A549 (cell line): ENCODE results near the gene CARMIL1. TPM values are rescaled to one million over a fixed set of nuclear protein-coding genes. Genes with fewer than 3 reads are reported as not detected.

Experiments
- ATAC-seq, 2 experiments: fragments of 200-7000 bp in 1 of 2; fragments of >200 bp in 1 of 2; cut with Nextera tagmentation in 1 of 2; cut with Tn5 transposase in 1 of 2; 3 replicates each; pipeline versions ENCODE4 v1.8.0 to v1.9.1; 2018 to 2020; ENCODE audit warnings: mild to moderate bottlenecking in 1 of 2, moderate library complexity in 1 of 2
- CTCF ChIA-PET: fragments of 300-600 bp; sonication (Branson Sonifier 250); formaldehyde crosslinking; extraction: SDS; loops from one replicate; lab custom pipeline; 2021; ENCODE audit warnings: antibody characterized with exemption, inconsistent platforms; lab: Yijun Ruan, JAX
- POLR2A ChIA-PET: fragments of 350-600 bp; formaldehyde crosslinking; extraction: SDS; loops from one replicate; lab custom pipeline; 2021; ENCODE audit warnings: antibody characterized with exemption, inconsistent platforms; lab: Yijun Ruan, JAX
- DNase-seq, 2 experiments: peaks; one replicate each; pipeline versions ENCODE4 v3.0.0 to v3.0.0-alpha.2; 2011 to 2016; ENCODE audit warnings: low read depth in 1 of 2, low spot score in 1 of 2
- FAIRE-seq: peaks from 2 replicates; lab custom pipeline; 2011; peaks lifted over from hg19 to GRCh38; lab: Jason Lieb, UNC
- H3K27ac ChIP-seq, 2 experiments: fragments of >200 bp; sonication (Bioruptor Twin); formaldehyde crosslinking; 3 replicates each; pipeline ENCODE4 v1.5.1; 2016 to 2017
- H3K4me1 ChIP-seq: fragments of >200 bp; sonication (Bioruptor Twin); formaldehyde crosslinking; 3 replicates; pipeline ENCODE4 v1.6.1; 2016
- H3K4me2 ChIP-seq: fragments of >200 bp; sonication (Bioruptor Twin); formaldehyde crosslinking; 3 replicates; pipeline ENCODE4 v1.6.1; 2016
- H3K4me3 ChIP-seq: fragments of >200 bp; sonication (Bioruptor Twin); formaldehyde crosslinking; 3 replicates; pipeline ENCODE4 v1.5.1; 2016
- H3K9me3 ChIP-seq: fragments of >200 bp; sonication (Bioruptor Twin); formaldehyde crosslinking; 3 replicates; pipeline ENCODE4 v1.6.1; 2016
- BHLHE40 ChIP-seq: IDR thresholded peaks from 2 replicates; pipeline ENCODE4 v1.6.1; 2012; ENCODE audit warnings: low read depth, low read length, inconsistent platforms
- CBX8 ChIP-seq: fragments of 200-600 bp; sonication (generic); IDR thresholded peaks from 2 replicates; pipeline ENCODE4 v1.6.1; 2016
- CHD2 ChIP-seq: fragments of 150-350 bp; IDR thresholded peaks from 2 replicates; pipeline ENCODE4 v1.6.1; 2014; ENCODE audit warnings: low read length; ENCODE audit not compliant: partially characterized antibody
- EP300 ChIP-seq, 2 experiments: fragments of >200 bp; sonication (Bioruptor Twin); formaldehyde crosslinking; IDR thresholded peaks; 2 replicates in 1 of 2; 3 replicates in 1 of 2; pipeline ENCODE4 v1.6.1; 2016 to 2017
- FOXS1 ChIP-seq: fragments of 250-450 bp; sonication (Bioruptor Pico); IDR thresholded peaks from 2 replicates; pipeline ENCODE4 v1.5.0; 2020; ENCODE audit warnings: mild to moderate bottlenecking, moderate library complexity
- HOXA7 ChIP-seq: fragments of 250-450 bp; sonication (Bioruptor Pico); IDR thresholded peaks from 2 replicates; pipeline ENCODE4 v1.5.0; 2020; ENCODE audit warnings: mild to moderate bottlenecking, moderate library complexity
- HOXB13 ChIP-seq: fragments of 250-450 bp; sonication (Bioruptor Pico); IDR thresholded peaks from 2 replicates; pipeline ENCODE4 v1.5.0; 2020; ENCODE audit warnings: low read depth, mild to moderate bottlenecking, moderate library complexity
- HOXB5 ChIP-seq: fragments of 250-450 bp; sonication (Bioruptor Pico); IDR thresholded peaks from 2 replicates; pipeline ENCODE4 v1.5.0; 2020; ENCODE audit warnings: mild to moderate bottlenecking, moderate library complexity
- JUN ChIP-seq, 2 experiments: fragments of >200 bp; sonication (Bioruptor Twin); formaldehyde crosslinking; IDR thresholded peaks; 2 replicates in 1 of 2; 3 replicates in 1 of 2; pipeline ENCODE4 v1.6.1; 2016 to 2017
- MAFK ChIP-seq: fragments of 450-650 bp; IDR thresholded peaks from 2 replicates; pipeline ENCODE4 v1.6.1; 2014; ENCODE audit not compliant: partially characterized antibody
- MAZ ChIP-seq: fragments of 150-350 bp; IDR thresholded peaks from 2 replicates; pipeline ENCODE4 v1.6.1; 2014; ENCODE audit warnings: antibody characterized with exemption, low read depth, low read length, borderline replicate concordance
- MYC ChIP-seq: IDR thresholded peaks from 2 replicates; pipeline ENCODE4 v1.6.1; 2012; ENCODE audit warnings: mild to moderate bottlenecking, inconsistent platforms, low read length, improper control_type of control experiment, borderline replicate concordance
- NFE2L2 ChIP-seq: fragments of 150-350 bp; conservative IDR thresholded peaks from 2 replicates; pipeline ENCODE4 v1.6.1; 2014; ENCODE audit warnings: low read length
- NPAS2 ChIP-seq: fragments of 250-450 bp; sonication (Bioruptor Pico); IDR thresholded peaks from 2 replicates; pipeline ENCODE4 v1.8.0; 2022; ENCODE audit warnings: mild to moderate bottlenecking, moderate library complexity, borderline replicate concordance
- POLR2A ChIP-seq: IDR thresholded peaks from 2 replicates; pipeline ENCODE4 v1.6.1; 2012; ENCODE audit warnings: mild to moderate bottlenecking, low read length
- RAD21 ChIP-seq, 2 experiments: fragments of >200 bp in 1 of 2; sonication (Bioruptor Twin) in 1 of 2; formaldehyde crosslinking in 1 of 2; IDR thresholded peaks in 1 of 2; conservative IDR thresholded peaks in 1 of 2; 2 replicates in 1 of 2; 3 replicates in 1 of 2; pipeline ENCODE4 v1.6.1; 2012 to 2018; ENCODE audit warnings: inconsistent platforms in 1 of 2
- RFX5 ChIP-seq: fragments of 450-650 bp; IDR thresholded peaks from 2 replicates; pipeline ENCODE4 v1.7.1; 2014; ENCODE audit warnings: antibody characterized with exemption, mild to moderate bottlenecking, moderate library complexity
- RNF2 ChIP-seq: fragments of 200-600 bp; sonication (generic); IDR thresholded peaks from 2 replicates; pipeline ENCODE4 v1.6.1; 2016; ENCODE audit warnings: low read depth, mild to moderate bottlenecking, antibody characterized with exemption, moderate library complexity, borderline replicate concordance
- SMC3 ChIP-seq: fragments of >200 bp; sonication (Bioruptor Twin); formaldehyde crosslinking; IDR thresholded peaks from 3 replicates; pipeline ENCODE4 v1.6.1; 2018; ENCODE audit warnings: inconsistent platforms
- TP53 ChIP-seq: fragments of 250-450 bp; sonication (Bioruptor Pico); IDR thresholded peaks from 2 replicates; pipeline ENCODE4 v1.5.0; 2021; ENCODE audit warnings: mild to moderate bottlenecking, moderate library complexity
- ZSCAN20 ChIP-seq: fragments of 250-450 bp; sonication (Bioruptor Pico); IDR thresholded peaks from 2 replicates; pipeline ENCODE4 v1.8.0; 2022; ENCODE audit warnings: mild to moderate bottlenecking, moderate library complexity
- WGBS: methylation state at CpG from one replicate; pipeline ENCODE4 v1.1.6; 2017; ENCODE audit errors: missing lambda C conversion rate; 5-methylcytosine and 5-hydroxymethylcytosine counted together
- polyA plus RNA-seq, 4 experiments: library from polyadenylated mRNA; depleted of rRNA in 3 of 4; stranded (reverse); fragments of >200 nt; fragmentation: RNase III in 1 of 4; extraction: RNeasy Plus Mini Kit Qiagen cat#74134 plus additional on column Dnase treatment in 1 of 4; gene quantifications; 2 replicates in 3 of 4; 3 replicates in 1 of 4; pipeline ENCODE4 v1.2.3, GENCODE V29; 2011 to 2017
- TF ChIP-seq, protein P1 (sequence below): IDR thresholded peaks from 2 replicates; pipeline ENCODE4 v1.6.1; 2012; ENCODE audit warnings: low read depth, borderline replicate concordance
- TF ChIP-seq, protein P2 (sequence below): IDR thresholded peaks from 2 replicates; pipeline ENCODE4 v1.6.1; 2012
- TF ChIP-seq, protein P3 (sequence below): fragments of 450-650 bp; IDR thresholded peaks from 2 replicates; pipeline ENCODE4 v1.6.1; 2014; ENCODE audit warnings: antibody characterized with exemption
- TF ChIP-seq, protein P4 (sequence below): fragments of 150-350 bp; IDR thresholded peaks from 2 replicates; pipeline ENCODE4 v1.6.1; 2014; ENCODE audit warnings: low read depth, mild to moderate bottlenecking, low read length
- TF ChIP-seq, protein P5 (sequence below): fragments of >200 bp; sonication (Bioruptor Twin); formaldehyde crosslinking; IDR thresholded peaks from 2 replicates; pipeline ENCODE4 v1.6.1; 2016
- TF ChIP-seq, protein P6 (sequence below): fragments of >200 bp; sonication (Bioruptor Twin); formaldehyde crosslinking; IDR thresholded peaks from 3 replicates; pipeline ENCODE4 v1.6.1; 2016
- TF ChIP-seq, protein P7 (sequence below): IDR thresholded peaks from 2 replicates; pipeline ENCODE4 v1.6.1; 2012

The CARMIL1 gene
- polyA plus RNA-seq, 2 of the 4 experiments (the other 2 are of a cell fraction) = 11.5 to 11.8 TPM

DNA sequence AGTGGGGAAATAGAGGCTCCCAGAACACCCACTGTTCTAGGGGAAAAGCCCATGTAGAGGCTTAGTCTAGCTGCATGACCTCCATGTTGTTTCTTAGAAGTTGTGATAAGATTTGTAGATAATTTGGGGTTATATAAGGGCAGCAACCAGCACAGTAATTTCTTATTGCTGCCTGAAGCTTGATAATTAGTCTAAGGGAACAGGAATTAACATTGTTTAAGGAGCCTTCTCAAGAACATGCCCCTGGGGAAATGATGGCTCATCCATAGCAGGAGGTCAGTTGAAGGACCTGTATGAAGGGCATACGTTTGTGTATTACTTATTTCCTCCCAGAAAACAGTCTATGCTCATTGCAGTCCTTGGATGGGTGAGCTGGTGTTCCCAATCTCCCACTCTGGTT is 202.1 kb downstream of the CARMIL1 start (continued):
- TF ChIP-seq, protein P1, sequence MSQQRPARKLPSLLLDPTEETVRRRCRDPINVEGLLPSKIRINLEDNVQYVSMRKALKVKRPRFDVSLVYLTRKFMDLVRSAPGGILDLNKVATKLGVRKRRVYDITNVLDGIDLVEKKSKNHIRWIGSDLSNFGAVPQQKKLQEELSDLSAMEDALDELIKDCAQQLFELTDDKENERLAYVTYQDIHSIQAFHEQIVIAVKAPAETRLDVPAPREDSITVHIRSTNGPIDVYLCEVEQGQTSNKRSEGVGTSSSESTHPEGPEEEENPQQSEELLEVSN = no peak
- no peak for TF ChIP-seq CHD2
- no peak for TF ChIP-seq FOXS1 (CRISPR knock-in tag)
- no peak for TF ChIP-seq NFE2L2

DNA sequence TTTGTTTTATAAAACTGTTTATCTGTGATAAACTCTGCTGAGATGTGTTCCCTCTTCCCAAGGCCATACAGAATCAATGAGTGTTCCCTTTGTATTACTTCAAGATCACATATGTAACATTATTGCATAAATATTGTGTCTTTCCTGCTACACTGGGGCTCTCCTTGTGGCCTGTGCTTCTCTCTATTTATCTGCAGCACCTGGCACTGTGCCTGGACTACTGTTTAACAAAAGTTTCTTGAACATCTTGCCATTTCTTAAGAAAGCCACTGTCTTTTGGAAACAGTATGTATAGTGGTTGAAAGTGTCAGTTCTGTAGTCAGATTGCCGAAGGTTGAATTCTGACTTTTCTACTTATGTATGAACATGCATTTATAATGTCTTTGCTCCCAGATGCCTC is 203.8 kb downstream of the CARMIL1 start:
- CTCF ChIA-PET = no interaction called here
- no peak overlapping the region for H3K27ac ChIP-seq
- ATAC-seq (no peak), DNase-seq (no peak)
- H3K4me2 ChIP-seq = no peak overlapping the region
- TF ChIP-seq HOXA7 = no peak
- TF ChIP-seq TP53 (CRISPR knock-in tag) = no peak
- TF ChIP-seq, protein P1 = no peak
- no peak for TF ChIP-seq MAZ
- no peak for TF ChIP-seq BHLHE40
- no peak for TF ChIP-seq MAFK
- TF ChIP-seq, protein P2, sequence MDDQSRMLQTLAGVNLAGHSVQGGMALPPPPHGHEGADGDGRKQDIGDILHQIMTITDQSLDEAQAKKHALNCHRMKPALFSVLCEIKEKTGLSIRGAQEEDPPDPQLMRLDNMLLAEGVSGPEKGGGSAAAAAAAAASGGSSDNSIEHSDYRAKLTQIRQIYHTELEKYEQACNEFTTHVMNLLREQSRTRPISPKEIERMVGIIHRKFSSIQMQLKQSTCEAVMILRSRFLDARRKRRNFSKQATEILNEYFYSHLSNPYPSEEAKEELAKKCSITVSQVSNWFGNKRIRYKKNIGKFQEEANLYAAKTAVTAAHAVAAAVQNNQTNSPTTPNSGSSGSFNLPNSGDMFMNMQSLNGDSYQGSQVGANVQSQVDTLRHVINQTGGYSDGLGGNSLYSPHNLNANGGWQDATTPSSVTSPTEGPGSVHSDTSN = no peak
- no peak for TF ChIP-seq HOXB5 (CRISPR knock-in tag)
- no peak for TF ChIP-seq FOXS1 (CRISPR knock-in tag)
- no peak for TF ChIP-seq RAD21 (conservative IDR thresholded peaks at IDR 0.05 in 1 of 2, IDR thresholded peaks at IDR 0.05 in 1 of 2)
- TF ChIP-seq, protein P3, sequence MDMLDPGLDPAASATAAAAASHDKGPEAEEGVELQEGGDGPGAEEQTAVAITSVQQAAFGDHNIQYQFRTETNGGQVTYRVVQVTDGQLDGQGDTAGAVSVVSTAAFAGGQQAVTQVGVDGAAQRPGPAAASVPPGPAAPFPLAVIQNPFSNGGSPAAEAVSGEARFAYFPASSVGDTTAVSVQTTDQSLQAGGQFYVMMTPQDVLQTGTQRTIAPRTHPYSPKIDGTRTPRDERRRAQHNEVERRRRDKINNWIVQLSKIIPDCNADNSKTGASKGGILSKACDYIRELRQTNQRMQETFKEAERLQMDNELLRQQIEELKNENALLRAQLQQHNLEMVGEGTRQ = no peak
- no peak for TF ChIP-seq RNF2
- TF ChIP-seq, protein P4, sequence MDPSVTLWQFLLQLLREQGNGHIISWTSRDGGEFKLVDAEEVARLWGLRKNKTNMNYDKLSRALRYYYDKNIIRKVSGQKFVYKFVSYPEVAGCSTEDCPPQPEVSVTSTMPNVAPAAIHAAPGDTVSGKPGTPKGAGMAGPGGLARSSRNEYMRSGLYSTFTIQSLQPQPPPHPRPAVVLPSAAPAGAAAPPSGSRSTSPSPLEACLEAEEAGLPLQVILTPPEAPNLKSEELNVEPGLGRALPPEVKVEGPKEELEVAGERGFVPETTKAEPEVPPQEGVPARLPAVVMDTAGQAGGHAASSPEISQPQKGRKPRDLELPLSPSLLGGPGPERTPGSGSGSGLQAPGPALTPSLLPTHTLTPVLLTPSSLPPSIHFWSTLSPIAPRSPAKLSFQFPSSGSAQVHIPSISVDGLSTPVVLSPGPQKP = no peak
- TF ChIP-seq RFX5 = no peak
- no peak for TF ChIP-seq JUN (IDR thresholded peaks at IDR 0.05)
- TF ChIP-seq, all 56 proteins: peak for 0
- H3K4me3 ChIP-seq = no peak overlapping the region
- no peak for FAIRE-seq
- H3K4me1 ChIP-seq = no peaks in the 10 kb centered on the region
- H3K9me3 ChIP-seq = no peaks in the 10 kb centered on the region
- WGBS = 89% methylated on average over 1 of the region's 1 CpG
- POLR2A ChIA-PET = no interaction called here

DNA sequence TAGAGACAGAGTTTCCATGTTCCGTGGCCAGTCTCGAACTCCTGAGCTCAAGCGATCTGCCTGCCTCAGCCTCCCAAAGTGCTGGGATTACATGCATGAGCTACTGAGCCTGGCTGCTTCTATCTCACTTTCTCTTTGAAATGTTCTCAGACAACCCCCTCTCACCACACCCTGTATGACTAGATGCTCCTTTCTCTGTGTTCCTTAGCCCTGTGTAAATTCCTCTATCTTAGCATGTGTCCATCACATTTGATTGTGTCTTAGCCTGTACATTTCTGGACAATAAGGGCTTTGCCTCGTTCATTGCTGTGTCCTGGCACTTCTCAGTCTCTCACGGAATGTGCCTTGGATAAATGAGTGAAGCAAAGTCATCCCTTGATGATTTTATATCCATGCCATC is 204.8 kb downstream of the CARMIL1 start:
- no peak for ATAC-seq

More for the DNA sequence above, 204.8 kb downstream of the CARMIL1 start:
- Histone ChIP-seq H3K4me2 (no peak overlapping the region), H3K4me3 (no peak overlapping the region), H3K9me3 (no peaks in the 10 kb centered on the region), H3K27ac (no peak overlapping the region), H3K4me1 (no peaks in the 10 kb centered on the region)
- CTCF ChIA-PET = no interaction called here
- 86% methylated on average over 5 of the region's 5 CpGs for WGBS
- FAIRE-seq = no peak
- POLR2A ChIA-PET = no interaction called here
- DNase-seq = no peak
- TF ChIP-seq POLR2A = no peak
- TF ChIP-seq, protein P1 = no peak
- TF ChIP-seq, protein P5, sequence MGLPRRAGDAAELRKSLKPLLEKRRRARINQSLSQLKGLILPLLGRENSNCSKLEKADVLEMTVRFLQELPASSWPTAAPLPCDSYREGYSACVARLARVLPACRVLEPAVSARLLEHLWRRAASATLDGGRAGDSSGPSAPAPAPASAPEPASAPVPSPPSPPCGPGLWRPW = no peak
- TF ChIP-seq, protein P6, sequence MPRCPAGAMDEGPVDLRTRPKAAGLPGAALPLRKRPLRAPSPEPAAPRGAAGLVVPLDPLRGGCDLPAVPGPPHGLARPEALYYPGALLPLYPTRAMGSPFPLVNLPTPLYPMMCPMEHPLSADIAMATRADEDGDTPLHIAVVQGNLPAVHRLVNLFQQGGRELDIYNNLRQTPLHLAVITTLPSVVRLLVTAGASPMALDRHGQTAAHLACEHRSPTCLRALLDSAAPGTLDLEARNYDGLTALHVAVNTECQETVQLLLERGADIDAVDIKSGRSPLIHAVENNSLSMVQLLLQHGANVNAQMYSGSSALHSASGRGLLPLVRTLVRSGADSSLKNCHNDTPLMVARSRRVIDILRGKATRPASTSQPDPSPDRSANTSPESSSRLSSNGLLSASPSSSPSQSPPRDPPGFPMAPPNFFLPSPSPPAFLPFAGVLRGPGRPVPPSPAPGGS = no peak
- no peak for TF ChIP-seq CHD2
- TF ChIP-seq NPAS2 (CRISPR knock-in tag) = no peak
- no peak for TF ChIP-seq RNF2
- TF ChIP-seq, protein P3 = no peak
- no peak for TF ChIP-seq EP300 (IDR thresholded peaks at IDR 0.05)
- no peak for TF ChIP-seq SMC3
- TF ChIP-seq, protein P7, sequence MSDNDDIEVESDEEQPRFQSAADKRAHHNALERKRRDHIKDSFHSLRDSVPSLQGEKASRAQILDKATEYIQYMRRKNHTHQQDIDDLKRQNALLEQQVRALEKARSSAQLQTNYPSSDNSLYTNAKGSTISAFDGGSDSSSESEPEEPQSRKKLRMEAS = no peak
- no peak for TF ChIP-seq TP53 (CRISPR knock-in tag)
- no peak for TF ChIP-seq HOXB13 (CRISPR knock-in tag)
- TF ChIP-seq ZSCAN20 (CRISPR knock-in tag) = no peak
- TF ChIP-seq CBX8 = no peak
- no peak for TF ChIP-seq MYC
